ENCODE measurements around the gene EIF4G3.

GRCh38 chr1:21064057-21064456 lies 112.6 kb downstream of the EIF4G3 start:
- TF ChIP-seq CTCF (conservative IDR thresholded peaks at IDR 0.05 in 1 of 2, IDR thresholded peaks at IDR 0.05 in 1 of 2; ENCODE audit: extremely low read depth in 1 of 2, insufficient read depth in 1 of 2, low read depth in 1 of 2, low read length in 2 of 2) (no peak), EZH2 (IDR thresholded peaks at IDR 0.05; ENCODE audit: borderline replicate concordance, low read length) (no peak)
